Non-pigmented ciliary epithelial cell (primary cell): ENCODE results near the gene SLC35A3.
"Not testable (repeated sequence)": the region's sequence is repeated elsewhere in the genome, so short reads cannot be mapped to it uniquely, and the experiment has no call there.

Experiments
- DNase-seq: peaks from one replicate; pipeline ENCODE4 v3.0.0-alpha.2; 2010; ENCODE audit warnings: low read depth

SLC35A3 gene

GRCh38 chr1:99969729-99970621 is at the start of gene SLC35A3:
TSS of gene SLC35A3 (plus strand) at chr1:99969996. CDS start at chr1:99993555, 23,559 bp downstream.
- peak; percentile 14 for DNase-seq

- DNase-seq: no peak
These were observed 35.0 kb upstream of the SLC35A3 start for GRCh38 chr1:99934801-99935200.

- DNase-seq: no peak
These were observed 34.3 kb upstream of the SLC35A3 start for GRCh38 chr1:99935534-99935933.

GRCh38 chr1:99936071-99936470 is 33.7 kb upstream of the SLC35A3 start:
- DNase-seq: no peak

- DNase-seq: no peak
These were observed 27.1 kb upstream of the SLC35A3 start for GRCh38 chr1:99942723-99943122.

- peak; percentile 3 for DNase-seq
These were observed 26.5 kb upstream of the SLC35A3 start for GRCh38 chr1:99943223-99943794.

GRCh38 chr1:99944192-99944591 is 25.6 kb upstream of the SLC35A3 start:
- no peak for DNase-seq

GRCh38 chr1:99945174-99945573 is 24.6 kb upstream of the SLC35A3 start:
- no peak for DNase-seq

GRCh38 chr1:99950486-99950885 is 19.3 kb upstream of the SLC35A3 start:
- DNase-seq: no peak

GRCh38 chr1:99952522-99952921 is 17.3 kb upstream of the SLC35A3 start:
- no peak for DNase-seq

GRCh38 chr1:99955375-99955774 is 14.4 kb upstream of the SLC35A3 start:
- no peak for DNase-seq

- DNase-seq: peak; percentile 27
These were observed 13.0 kb upstream of the SLC35A3 start for GRCh38 chr1:99956755-99957154.

- no peak for DNase-seq
These were observed 12.0 kb upstream of the SLC35A3 start for GRCh38 chr1:99957818-99958217.

- not testable (repeated sequence) for DNase-seq
These were observed 10.5 kb upstream of the SLC35A3 start for GRCh38 chr1:99959189-99959705.

- not testable (repeated sequence) for DNase-seq
These were observed 9.5 kb upstream of the SLC35A3 start for GRCh38 chr1:99960260-99960659.

GRCh38 chr1:99963041-99963795 is 6.6 kb upstream of the SLC35A3 start:
- peak; percentile 20 for DNase-seq

- no peak for DNase-seq
These were observed 5.0 kb upstream of the SLC35A3 start for GRCh38 chr1:99964806-99965205.

GRCh38 chr1:99965646-99966375 is 4.0 kb upstream of the SLC35A3 start:
- DNase-seq: no peak

- DNase-seq: no peak
These were observed 1.6 kb upstream of the SLC35A3 start for GRCh38 chr1:99968214-99968613.

- no peak for DNase-seq
These were observed 502 bp upstream of the SLC35A3 start for GRCh38 chr1:99969260-99969728.

- DNase-seq: no peak
These were observed 988 bp downstream of the SLC35A3 start for GRCh38 chr1:99970713-99971255.
